SK-N-SH (cell line): ENCODE results near the gene CHRNG.

Experiments used
- CTCF ChIP-seq: fragments of 200-600 bp; sonication (generic); IDR thresholded peaks from 2 replicates; pipeline ENCODE4 v1.6.1; 2017; ENCODE audit warnings: antibody characterized with exemption, mild to moderate bottlenecking, moderate library complexity
- GABPA ChIP-seq: IDR thresholded peaks from 2 replicates; pipeline ENCODE4 v1.4.0; 2012; ENCODE audit warnings: low read depth, mild to moderate bottlenecking
- MAX ChIP-seq: IDR thresholded peaks from 2 replicates; pipeline ENCODE4 v1.4.0; 2012; ENCODE audit warnings: low read depth
- MXI1 ChIP-seq: IDR thresholded peaks from 2 replicates; pipeline ENCODE4 v1.6.1; 2012; ENCODE audit warnings: mild to moderate bottlenecking, low read depth, low read length, improper control_type of control experiment
- NRF1 ChIP-seq: IDR thresholded peaks from 2 replicates; pipeline ENCODE4 v1.6.1; 2012; ENCODE audit warnings: low read depth, mild to moderate bottlenecking, low read length

GRCh38 chr2:232530626-232531260, 8.7 kb upstream of the CHRNG start:
- TF ChIP-seq GABPA (no peak), MAX (no peak), NRF1 (no peak), CTCF (no peak), MXI1 (no peak)
